ENCODE results near the gene ABCC2.
A peak's percentile ranks its signal among the peaks of the same experiment; 100 is the strongest.
"Not testable (repeated sequence)": the region's sequence is repeated elsewhere in the genome, so short reads cannot be mapped to it uniquely, and the experiment has no call there.

The ABCC2 gene

DNA sequence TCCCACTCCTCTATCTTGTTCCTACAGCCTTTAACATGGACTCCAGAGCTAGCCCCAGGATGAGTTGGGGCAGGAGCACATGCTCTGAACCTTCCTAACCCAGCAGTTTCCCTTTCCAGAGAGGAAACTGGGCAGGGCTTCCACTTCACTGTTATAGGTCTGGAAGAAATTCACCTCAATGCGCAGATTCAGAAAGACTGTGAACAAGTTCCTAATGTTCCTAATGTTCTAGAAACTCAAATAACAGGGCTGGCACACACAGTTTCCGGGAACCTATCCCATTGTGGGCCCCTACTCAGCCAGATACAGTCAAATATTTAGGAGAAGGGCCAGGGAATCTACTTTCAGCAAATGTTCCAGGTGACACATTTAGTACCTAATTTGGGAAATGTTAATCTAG is 29.7 kb downstream of the ABCC2 start:
- DNase-seq, result no peak

DNA sequence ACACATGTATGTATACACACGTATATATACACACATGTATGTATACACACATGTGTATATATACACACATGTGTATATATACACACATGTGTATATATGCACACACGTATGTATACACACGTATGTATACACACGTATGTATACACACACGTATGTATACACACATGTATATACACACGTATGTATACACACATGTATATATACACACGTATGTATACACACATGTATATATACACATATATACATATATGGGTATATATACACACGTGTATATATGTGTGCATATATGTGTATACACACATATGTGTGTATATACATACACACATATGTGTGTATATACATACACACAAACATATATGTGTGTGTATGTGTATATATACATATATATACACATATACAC is 31.7 kb downstream of the ABCC2 start:
- DNase-seq, result no peak

DNA sequence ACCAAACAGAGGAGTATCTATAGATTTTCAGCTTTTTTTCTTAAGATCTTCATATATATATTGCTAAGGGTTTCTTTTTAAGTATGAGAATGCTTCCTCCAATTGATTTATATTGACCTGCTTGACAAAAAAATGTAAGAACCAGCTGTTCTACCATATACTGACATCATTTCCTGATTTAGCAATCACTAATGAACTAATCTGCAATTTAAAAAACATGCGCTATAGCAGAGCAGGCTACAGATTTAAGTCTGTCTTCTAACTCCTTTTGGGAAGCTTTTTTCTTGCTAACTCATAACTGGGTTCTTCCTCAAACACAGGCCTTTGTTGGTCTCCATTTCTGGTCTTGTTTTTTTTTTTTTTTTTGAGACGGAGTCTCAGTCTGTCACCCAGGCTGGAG is 33.2 kb downstream of the ABCC2 start:
- DNase-seq, result no peak

DNA sequence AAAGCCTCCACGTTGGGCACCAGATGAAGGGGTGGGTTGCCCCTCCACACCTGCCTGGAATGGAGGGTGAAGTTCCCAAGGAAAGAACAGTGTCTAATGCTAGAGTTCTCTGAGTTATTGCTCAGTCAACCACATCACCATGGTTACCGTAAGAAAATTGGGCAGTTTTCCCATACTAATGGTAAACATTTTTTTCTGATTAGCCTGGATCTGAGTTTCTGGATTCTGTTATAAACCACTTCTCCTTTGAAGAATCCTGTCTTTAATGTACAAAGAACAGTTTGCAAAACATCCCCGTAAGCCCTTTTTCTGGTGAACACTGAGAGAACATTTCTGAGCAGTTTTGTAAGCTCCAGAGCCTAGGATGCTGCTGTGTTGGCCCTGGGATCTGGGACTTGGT is 45.5 kb downstream of the ABCC2 start:
- DNase-seq, result no peak

DNA sequence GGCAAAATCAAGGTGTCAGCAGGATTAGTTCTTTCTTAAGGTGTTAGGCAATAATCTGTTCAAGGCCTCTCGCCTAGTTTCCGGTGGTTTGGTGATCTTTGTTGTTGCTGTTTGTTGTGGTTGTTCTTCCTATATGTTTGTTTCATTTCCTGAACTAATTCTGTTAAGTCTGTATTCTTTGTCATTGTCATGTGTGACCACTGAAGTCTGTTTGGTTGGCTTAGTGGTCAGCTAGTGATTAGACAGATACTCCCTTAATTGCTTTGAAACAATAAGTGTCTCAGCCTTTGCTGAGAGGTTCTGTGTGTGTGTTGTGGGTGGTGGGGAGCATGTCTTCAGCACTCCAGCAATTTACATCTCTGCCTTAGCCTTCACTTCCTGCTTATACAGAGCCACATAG is 46.0 kb downstream of the ABCC2 start:
- DNase-seq, result no peak

DNA sequence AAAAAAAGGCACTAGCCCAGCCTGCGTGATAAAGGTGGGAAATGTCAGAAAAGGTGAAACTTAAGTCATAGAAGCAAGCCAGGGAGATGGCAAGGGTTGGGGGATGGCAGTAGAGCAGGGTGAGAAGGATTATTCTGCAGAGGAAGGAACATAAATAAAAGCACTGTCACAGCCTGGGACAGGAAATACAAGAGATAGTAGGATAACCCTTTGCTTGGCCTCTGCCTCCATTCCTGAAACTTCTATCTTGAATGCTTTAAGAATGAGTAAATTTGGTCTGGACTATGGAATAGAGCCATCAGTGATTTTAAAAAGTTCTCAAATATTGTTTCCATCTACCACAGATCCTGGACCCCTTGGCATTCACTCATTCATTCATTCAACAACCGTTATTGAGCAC is 50.0 kb downstream of the ABCC2 start:
- DNase-seq, result no peak

DNA sequence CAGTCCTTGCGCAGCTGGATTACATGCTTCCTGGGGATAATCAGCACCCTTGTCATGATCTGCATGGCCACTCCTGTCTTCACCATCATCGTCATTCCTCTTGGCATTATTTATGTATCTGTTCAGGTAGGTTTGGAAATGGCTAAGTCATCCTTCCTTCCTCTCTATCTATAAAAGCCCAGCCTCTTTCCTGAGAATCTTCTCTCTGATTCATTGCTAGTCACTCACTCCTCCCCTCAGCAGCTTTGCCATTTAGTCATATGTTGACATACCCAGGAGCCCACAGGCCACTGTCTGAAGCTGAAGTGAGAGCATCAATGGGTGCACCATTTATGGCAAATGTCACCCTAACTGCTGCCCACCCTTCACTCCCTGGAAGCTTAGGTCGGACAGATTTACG is 52.0 kb downstream of the ABCC2 start:
- no peak for DNase-seq

DNA sequence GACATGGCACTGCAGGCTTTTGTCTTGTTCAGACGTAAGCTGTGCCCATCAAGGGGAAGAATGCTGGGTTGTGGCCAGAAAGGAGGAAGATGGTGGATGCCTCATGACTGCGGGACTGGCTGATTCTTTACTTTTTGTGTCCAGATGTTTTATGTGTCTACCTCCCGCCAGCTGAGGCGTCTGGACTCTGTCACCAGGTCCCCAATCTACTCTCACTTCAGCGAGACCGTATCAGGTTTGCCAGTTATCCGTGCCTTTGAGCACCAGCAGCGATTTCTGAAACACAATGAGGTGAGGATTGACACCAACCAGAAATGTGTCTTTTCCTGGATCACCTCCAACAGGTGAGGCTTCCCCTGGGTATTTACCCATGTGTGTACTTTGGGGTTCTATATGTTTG is 53.5 kb downstream of the ABCC2 start:
- DNase-seq, result no peak

DNA sequence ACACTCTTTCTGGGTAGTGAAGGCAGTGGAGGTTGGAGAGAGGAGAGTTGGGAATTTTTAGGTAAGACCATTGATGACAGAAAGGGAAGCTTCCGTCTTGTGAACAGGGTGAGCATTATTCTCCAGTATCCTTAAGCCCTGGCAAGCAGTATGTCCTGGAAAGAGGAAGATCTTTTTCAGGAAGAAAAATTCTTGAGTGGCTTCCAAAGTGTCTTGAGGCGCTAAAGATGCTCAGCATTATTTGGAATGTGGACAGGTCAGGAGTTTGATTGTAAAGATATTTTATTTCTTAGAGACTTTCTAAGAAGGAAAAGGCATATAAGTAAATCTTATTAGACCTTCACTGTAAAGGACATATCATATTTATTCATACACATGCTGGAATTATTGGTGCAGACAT is 54.3 kb downstream of the ABCC2 start:
- DNase-seq, result no peak

DNA sequence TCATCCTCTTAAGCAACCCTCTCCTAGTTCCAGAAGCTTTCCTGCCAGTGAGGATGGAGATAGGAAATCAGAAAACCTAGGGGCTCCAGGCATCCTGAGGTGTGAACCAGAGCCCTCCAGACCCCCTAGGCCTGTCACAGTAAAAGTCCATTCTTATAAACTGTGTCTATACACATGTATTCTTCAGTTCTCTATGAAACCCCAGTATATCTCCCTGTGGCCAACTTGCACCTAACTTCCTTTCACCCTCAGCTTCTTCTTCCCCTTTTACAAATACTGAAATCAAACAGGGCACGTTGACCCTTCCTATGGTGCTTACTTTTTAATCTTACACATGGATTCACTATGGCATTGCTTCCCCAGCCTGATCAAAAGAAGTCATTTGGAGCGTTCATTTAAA is 58.4 kb downstream of the ABCC2 start:
- DNase-seq, result not testable (repeated sequence)

DNA sequence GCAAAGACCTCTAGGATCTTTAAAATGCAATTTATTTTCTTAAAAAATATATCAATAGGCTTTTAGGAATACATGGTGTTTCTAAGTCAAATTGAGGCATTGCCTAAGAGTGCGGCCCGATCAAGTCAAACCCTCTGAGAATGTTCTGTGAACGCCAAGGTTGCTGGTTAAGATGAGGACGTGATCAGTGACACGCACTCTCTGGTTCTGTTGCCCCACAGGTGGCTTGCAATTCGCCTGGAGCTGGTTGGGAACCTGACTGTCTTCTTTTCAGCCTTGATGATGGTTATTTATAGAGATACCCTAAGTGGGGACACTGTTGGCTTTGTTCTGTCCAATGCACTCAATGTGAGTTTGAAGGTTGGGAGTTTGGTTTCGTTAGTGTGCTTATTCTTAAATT is 59.3 kb downstream of the ABCC2 start:
- no peak for DNase-seq

DNA sequence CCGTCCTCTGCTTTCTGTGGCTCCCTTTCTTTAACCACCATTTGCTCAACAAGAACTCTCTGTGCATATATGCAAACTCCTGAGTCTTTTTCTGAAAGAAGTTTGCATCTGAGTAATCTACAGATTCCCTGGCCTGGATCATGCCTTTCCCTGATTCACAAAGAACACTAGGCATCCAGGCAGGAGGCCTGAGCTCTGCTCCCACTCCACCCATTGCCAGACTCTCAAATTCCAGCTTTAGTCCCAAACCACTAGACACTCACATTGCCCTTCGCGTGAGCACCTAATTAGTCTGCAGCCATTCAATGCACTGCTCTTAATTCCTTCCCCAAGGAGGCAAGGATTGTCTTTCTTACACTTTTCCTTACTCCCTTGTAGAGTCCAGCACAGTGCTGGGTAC is 60.9 kb downstream of the ABCC2 start:
- DNase-seq, result no peak

DNA sequence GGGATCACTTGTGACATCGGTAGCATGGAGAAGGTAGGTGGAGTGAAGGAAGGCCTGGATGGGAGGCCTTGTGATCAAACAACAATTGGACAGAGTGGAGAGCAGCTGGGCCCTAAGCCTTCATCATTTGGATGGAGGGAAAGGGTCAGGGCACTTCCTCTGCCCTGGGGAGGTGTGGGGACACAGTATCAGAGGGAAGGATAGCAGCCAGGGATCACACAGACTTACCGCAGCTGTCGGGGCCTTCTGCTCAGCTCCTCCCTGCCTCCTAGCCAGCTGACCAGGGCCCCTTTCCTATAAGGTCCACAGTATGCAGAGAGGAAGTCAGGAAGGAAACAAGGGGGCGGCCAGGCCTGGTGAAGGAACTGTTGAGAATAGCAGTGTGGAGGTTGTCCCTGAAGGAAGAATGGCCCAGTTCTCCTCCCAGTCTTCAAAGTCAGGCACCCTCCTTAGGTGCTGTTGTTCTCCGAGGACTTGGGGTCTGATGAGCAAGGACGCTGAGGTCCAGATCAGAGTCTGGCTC is 62.1 kb downstream of the ABCC2 start:
- no peak for DNase-seq

DNA sequence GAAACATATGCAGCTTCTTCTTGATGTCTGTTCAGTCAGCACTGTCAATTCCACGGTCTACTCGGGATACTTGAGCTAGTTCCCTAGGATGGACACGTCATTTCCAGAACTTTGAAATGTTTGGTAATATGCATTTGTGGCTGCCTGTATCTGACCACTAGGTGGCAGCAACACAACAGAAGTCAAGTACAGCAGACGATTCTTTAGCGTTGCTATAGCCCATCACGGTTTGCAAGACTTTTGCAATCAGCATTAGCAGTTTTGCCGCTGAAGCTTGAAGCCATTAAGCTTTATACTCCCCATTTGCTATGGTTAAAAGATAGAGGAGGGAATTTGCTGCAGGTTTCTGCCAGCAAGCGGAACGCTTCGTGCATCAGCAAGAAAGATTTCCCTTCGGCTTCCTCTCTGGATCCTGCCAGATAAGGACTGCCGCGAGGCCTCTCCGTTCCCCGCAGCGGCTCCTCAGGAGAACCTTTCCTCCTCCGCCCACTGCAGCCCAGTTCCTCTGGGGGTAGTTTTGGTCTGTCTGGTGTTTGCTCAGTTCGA is 63.5 kb downstream of the ABCC2 start:
- DNase-seq, result peak; percentile 42

DNA sequence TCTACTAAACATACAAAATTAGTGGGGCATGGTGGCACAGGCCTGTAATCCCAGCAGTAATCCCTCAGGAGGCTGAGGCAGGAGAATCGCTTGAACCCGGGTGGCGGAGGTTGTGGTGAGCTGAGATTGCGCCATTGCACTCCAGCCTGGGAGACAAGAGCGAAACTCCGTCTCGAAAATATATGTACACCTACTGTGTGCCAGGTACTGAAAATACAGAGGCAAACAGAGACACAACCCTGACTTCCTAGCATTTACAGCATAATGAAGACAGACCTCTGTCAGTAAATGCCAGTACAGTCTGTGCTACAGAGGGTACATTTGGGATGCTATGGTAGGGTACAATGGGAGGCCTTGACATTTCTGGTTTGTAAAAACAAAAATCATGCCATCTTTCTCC is 66.6 kb downstream of the ABCC2 start:
- DNase-seq, result no peak

DNA sequence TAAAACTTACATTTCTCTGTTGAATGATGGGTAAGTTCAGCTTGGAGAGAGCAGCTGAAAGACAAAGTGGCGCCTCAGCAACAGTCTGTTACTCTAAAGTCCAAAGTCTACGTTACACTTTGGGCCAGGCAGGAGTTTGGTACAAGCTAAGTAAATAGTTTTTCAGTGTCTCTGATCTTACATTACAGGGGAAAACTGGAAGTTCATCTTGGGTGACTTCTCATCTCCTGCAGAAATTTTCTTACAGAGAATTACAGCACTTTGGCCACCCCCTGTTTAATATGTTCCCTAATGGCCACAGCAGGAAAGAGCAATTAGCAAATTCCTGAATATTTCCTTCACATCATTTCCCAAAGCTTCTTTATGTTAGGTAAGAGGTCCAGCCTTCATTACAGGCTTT is 67.1 kb downstream of the ABCC2 start:
- no peak for DNase-seq

DNA sequence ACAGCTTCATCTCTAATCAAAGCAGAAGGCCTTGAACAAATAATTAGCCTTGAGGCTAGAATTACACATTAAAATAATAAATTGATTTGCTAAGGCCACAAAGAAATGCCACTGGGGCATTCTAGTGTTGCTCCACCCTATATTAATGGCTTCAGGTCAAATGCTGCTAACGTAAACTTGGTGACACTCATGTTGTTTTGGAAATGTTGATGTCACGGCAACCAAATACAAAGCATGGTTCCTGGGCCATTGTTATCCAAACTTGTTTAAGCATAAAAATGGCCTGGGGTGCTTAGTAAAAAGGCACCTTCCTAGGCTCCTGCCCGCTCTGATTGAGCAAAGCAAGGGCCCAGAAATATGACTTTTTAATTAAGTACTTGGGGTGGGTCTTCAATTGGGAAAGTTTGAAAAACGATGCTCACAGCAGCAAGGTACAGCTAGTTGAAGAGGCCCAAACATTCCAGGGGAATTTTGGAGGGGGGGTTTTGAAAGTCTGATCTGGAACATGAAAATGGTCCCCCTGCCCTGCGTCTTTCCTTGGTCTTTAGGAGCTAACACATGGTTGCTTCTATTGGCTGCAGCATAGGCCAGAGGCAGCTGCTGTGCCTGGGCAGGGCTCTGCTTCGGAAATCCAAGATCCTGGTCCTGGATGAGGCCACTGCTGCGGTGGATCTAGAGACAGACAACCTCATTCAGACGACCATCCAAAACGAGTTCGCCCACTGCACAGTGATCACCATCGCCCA is 67.8 kb downstream of the ABCC2 start:
- no peak for DNase-seq

DNA sequence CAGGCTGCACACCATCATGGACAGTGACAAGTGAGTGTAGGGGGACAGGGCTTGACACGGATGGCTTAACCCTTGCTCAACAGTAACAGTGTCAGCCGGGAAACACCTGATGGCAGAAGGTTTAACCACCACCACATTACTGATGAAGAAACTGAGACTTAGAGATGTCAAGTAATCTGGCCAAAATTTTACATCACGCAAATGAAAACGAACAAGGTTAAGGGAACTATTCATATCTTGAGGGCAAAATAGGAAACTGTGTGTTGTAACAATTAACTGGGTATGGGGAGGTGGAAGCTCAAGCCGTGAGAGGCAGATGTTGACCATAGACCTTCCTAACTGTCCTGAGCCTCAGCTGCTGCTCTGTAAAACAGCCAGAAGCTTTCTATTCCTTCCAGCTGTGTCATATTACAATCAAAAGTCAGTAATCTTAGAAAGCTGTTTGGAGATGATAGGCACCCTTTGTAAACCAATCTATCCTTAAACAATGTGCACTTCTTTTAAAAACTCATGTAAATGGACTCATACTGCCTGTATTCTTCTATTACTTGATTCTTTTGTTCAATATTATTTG is 68.4 kb downstream of the ABCC2 start:
- DNase-seq, result no peak

DNA sequence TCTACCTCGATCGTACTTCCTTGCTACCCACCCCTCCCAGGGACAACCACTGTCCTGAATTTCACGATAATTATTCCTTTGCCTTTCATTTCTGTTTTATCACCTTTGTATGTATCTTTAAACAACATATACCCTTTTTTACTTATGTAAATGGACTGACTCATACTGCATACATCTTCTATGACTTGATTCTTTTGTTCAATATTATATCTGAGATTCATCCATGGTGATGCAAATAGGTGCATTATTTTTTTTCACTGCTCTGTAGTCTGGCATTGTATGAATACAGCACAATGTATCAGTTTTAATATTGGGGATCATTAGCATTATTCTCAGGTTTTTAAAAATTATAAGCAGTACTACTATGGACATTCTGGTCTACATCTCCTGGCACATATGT is 69.4 kb downstream of the ABCC2 start:
- DNase-seq, result no peak

DNA sequence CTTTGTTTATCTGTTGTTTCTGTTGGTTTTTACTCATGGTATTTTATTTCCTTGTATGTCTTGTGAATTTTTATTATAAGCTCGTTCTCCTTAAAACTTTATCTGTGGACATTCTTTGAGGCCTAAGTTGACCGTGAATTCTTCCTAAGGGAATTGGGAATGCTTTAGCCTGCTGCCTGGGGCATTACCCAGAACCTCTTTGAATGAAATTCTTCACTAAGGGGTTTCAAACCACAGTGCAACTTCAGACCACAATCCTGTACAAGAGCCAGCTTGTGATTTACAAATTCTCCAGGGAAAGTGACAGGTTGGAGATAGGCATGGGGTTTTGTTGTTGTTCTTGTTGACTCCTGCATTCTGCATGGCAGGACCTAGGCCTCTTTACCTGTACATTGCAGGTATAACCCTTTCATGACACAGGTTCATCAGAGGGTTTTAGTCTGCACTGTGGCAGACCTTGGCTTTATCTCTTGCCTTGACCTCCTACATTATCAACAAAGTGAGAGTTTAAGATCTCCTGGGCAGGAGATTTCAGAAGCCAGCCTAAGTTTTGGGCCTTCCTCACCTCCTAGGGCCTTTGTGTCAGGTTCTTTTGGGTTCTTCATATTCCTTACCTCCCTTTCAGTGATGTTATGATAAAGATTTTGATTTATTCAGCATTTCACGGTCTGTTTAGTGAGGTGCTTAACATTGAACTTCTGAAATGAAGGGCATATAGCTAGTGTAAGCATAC is 70.2 kb downstream of the ABCC2 start:
- DNase-seq, result no peak

DNA sequence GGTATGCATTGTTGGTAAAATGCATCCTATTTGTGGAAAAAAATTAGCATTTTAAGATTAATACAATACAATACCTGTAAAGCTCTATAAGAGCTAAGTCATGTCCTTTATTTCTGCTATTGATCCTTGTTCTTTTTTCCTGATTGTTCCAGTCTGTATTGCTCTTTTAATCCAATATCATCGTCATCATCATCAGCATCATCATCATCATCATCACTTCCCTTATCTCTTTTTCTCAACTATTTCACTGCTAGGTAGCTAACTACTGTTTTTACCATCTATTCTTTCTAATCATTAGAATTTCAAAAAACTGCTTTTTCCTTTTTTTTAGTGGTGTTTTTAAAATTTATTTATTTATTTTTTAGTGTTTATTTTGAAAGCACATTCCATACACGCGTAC is 71.2 kb downstream of the ABCC2 start:
- no peak for DNase-seq

DNA sequence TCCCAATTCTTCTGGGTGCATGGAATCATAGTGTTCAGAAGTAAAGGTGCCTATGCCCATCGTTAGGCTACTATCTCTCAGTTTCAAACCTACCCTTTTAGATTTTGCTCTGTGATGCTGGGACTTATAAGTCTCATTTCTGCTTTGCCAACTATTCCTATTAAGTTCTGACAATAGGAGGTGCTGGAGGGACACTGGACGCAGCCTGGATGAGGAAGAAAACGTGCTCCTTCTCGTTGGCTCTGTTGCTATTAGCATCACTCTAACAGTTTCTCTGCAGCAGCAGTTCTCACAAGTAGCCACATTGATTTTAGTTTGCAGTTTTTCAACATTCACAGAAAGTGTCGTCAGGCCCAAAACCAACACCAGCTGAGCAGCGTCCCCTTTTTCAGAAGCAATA is 72.4 kb downstream of the ABCC2 start:
- no peak for DNase-seq

DNA sequence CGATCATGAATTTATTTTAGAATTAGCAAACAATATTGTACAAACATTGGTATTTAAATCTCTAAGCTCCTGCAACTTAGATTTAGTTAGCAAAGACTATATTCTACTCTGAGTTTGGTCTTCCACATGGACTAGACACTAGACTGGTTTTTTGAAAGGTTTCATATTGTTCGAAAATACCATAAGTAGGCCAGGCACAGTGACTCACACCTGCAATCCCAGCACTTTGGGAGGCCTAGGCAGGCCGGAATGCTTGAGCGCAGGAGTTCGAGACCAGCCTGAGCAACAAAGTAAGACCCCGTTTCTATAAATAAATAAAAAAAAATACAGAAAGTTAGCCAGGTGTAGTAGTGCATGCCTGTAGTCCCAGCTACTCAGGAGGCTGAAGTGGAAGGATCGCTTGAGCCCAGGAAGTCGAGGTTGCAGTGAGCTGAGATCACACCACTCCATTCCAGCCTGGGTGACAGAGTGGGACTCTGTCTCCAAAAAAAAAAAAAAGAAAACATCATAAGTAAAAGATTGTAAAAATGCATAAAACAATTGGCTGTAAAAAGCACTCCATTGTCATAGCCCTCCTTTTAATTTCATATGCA is 73.1 kb downstream of the ABCC2 start:
- no peak for DNase-seq

DNA sequence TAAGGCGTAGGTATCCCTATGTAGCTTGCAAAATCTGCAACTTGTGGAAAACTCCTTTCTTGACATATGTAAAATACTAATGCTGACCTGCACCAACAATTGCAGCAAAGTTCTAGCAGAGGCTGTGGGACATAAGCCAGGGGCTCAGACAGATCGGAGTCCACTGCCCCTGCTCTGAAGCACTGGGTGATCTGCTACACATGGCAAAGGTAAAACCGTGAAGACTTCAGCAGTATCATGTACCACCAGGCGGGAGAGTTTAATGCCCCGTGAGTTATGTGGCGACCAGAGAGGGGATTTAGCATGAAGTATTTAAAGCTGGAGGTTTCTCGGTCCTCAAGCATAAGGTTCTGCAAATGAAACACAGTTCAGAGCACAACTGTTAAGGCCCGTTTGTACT is 76.4 kb downstream of the ABCC2 start:
- no peak for DNase-seq

All from NCI-H2171 (cell line).